Activated T-cell treated with anti-CD3 and anti-CD28 coated beads for 24 hours (primary cell): Measurements from ENCODE around the gene SYK.

Experiments used
- DNase-seq: peaks from one replicate; pipeline ENCODE4 v3.0.0-alpha.2; 2020; ENCODE audit warnings: low read depth

Gene SYK

GRCh38 chr9:90851444-90851843 lies 49.8 kb downstream of the SYK start:
- DNase-seq = no peak

GRCh38 chr9:90853945-90854344 lies 52.3 kb downstream of the SYK start:
- DNase-seq = no peak

- DNase-seq = no peak
Measured at GRCh38 chr9:90854637-90855175, 53.1 kb downstream of the SYK start.

GRCh38 chr9:90855208-90855902 lies 53.7 kb downstream of the SYK start:
- DNase-seq = no peak

- DNase-seq = no peak
Measured at GRCh38 chr9:90857091-90857490, 55.5 kb downstream of the SYK start.

- no peak for DNase-seq
Measured at GRCh38 chr9:90857855-90858254, 56.2 kb downstream of the SYK start.

GRCh38 chr9:90858457-90858901 lies 56.9 kb downstream of the SYK start:
- no peak for DNase-seq

GRCh38 chr9:90860382-90860781 lies 58.8 kb downstream of the SYK start:
- DNase-seq = no peak

GRCh38 chr9:90860826-90861225 lies 59.2 kb downstream of the SYK start:
- DNase-seq = no peak

- DNase-seq = no peak
Measured at GRCh38 chr9:90861380-90861779, 59.8 kb downstream of the SYK start.

- no peak for DNase-seq
Measured at GRCh38 chr9:90861826-90862740, 60.5 kb downstream of the SYK start.

GRCh38 chr9:90864779-90865178 lies 63.2 kb downstream of the SYK start:
- no peak for DNase-seq

- no peak for DNase-seq
Measured at GRCh38 chr9:90867101-90867500, 65.5 kb downstream of the SYK start.

GRCh38 chr9:90868555-90868954 lies 66.9 kb downstream of the SYK start:
- no peak for DNase-seq

- no peak for DNase-seq
Measured at GRCh38 chr9:90869361-90869760, 67.7 kb downstream of the SYK start.

GRCh38 chr9:90870621-90871326 lies 69.2 kb downstream of the SYK start:
- peak; percentile 11 for DNase-seq

- DNase-seq = no peak
Measured at GRCh38 chr9:90871327-90871935, 69.8 kb downstream of the SYK start.

- DNase-seq = no peak
Measured at GRCh38 chr9:90872835-90873294, 71.2 kb downstream of the SYK start.

GRCh38 chr9:90873422-90873821 lies 71.8 kb downstream of the SYK start:
- no peak for DNase-seq

- DNase-seq = no peak
Measured at GRCh38 chr9:90874194-90874593, 72.6 kb downstream of the SYK start.

- no peak for DNase-seq
Measured at GRCh38 chr9:90878562-90878961, 76.9 kb downstream of the SYK start.

GRCh38 chr9:90880066-90880465 lies 78.4 kb downstream of the SYK start:
- no peak for DNase-seq
